ENCODE measurements around the gene UNC5A. TPM values are rescaled to one million over a fixed set of nuclear protein-coding genes. Genes with fewer than 3 reads are reported as not detected.

The UNC5A gene
- total and polyA plus RNA-seq, 10 of the 15 experiments (the other 5 are each of a cell fraction or from before 2014, with no cell fraction given), result not detected

DNA sequence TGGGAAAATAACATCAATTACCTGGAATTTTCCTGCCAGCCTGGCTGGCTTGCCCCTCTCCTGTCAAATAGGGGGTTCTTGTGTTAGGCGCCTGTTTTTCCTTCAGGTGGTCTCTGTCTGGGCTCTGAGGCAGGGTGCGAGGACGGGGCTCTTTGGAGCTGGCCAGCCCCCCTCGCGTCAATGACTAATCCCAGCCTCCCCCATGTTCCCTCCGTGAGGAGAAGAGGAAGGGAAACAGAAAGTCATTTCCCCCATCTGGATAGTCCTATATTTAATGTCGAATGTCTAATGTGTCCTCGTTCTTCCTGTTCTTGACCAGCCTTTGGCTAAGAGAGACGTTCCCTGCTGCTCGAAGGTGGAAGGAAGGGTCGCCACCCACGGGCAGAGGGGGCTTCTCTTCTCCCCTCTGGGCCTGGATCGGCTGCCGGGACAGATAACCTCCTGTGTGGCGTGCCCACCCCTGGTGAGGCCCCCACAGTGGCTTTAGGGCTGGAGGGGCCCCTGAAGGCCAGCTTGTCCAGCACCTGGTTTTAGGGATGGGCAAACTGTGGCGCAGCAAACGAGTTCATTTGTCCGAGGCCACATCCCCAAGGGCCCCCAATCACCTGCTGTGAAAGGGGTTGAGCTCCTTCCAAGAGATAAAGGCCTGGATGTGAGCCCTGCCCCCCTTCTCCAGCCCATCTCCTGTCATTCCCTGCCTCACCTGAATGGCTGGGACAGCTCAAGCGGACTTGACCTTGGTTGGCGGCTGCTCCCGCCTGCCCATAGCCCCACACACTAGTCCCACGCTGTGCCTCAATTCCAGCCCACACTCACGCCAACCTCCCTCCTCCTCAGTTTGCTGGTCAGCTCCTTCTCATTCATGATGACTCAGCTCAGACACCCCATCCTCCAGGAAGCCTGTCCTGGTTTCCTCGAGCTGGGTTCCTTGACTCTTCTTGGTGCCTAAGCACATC lies 35.9 kb upstream of the UNC5A start:
- no peak overlapping the region for H3K4me2 ChIP-seq (ENCODE audit: control insufficient read depth, insufficient read depth)

More for the DNA sequence above, 35.9 kb upstream of the UNC5A start:
- Histone ChIP-seq H3K36me3 (ENCODE audit: control insufficient read depth in 2 of 2, insufficient read depth in 2 of 2, low read length in 1 of 2) (no peaks in the 10 kb centered on the region), H3K27me3 (replicated peaks in 1 of 2; ENCODE audit: control insufficient read depth in 2 of 2, insufficient read depth in 2 of 2, low read length in 1 of 2) (no peaks in the 10 kb centered on the region; a peak in 2 of 4 replicates), H3K4me1 (ENCODE audit: control insufficient read depth, insufficient read depth, low read length) (no peaks in the 10 kb centered on the region), H3K4me3 (no peak overlapping the region), H3K9me3 (replicated peaks; ENCODE audit: control insufficient read depth, insufficient read depth, low read length) (no peaks in the 10 kb centered on the region), H3K79me2 (ENCODE audit: control insufficient read depth, insufficient read depth, low read length) (no peaks in the 10 kb centered on the region), H2AFZ (ENCODE audit: control insufficient read depth, low read depth, low read length) (no peak overlapping the region), H3K9ac (ENCODE audit: control insufficient read depth, insufficient read depth, low read length) (no peak overlapping the region), H3K27ac (ENCODE audit: control insufficient read depth, insufficient read depth) (no peak overlapping the region), H4K20me1 (ENCODE audit: control insufficient read depth, insufficient read depth) (no peaks in the 10 kb centered on the region)
- ChIA-PET RAD21 (ENCODE audit: unreplicated experiment) (no interaction called here), POLR2A (no interaction called here), SMC1A (ENCODE audit: uncharacterized antibody, unreplicated experiment) (interaction anchor here (1.6 kb wide), 1 partner anchor 114 kb away, joined by 3 read pairs; no protein-coding TSS in a partner anchor), CTCF (no interaction called here)
- intact Hi-C loops (cut with micrococcal nuclease; ENCODE audit: unreplicated experiment) (no loop called here), in situ Hi-C loops (cut with MboI) (no loop called here)
- DNase-seq (ENCODE audit: low read depth, low spot score) (no peak), FAIRE-seq (no peak), ATAC-seq (no peak)
- TF ChIP-seq MXI1 (IDR thresholded peaks at IDR 0.05; ENCODE audit: low read depth, low read length), result no peak
- TF ChIP-seq MYC (IDR thresholded peaks at IDR 0.05; ENCODE audit: insufficient read depth, insufficient read length, insufficient replicate concordance, low read length, severe bottlenecking), result no peak
- no peak for TF ChIP-seq WRNIP1 (IDR thresholded peaks at IDR 0.05; ENCODE audit: borderline replicate concordance, low read depth, low read length)
- TF ChIP-seq, protein P1, sequence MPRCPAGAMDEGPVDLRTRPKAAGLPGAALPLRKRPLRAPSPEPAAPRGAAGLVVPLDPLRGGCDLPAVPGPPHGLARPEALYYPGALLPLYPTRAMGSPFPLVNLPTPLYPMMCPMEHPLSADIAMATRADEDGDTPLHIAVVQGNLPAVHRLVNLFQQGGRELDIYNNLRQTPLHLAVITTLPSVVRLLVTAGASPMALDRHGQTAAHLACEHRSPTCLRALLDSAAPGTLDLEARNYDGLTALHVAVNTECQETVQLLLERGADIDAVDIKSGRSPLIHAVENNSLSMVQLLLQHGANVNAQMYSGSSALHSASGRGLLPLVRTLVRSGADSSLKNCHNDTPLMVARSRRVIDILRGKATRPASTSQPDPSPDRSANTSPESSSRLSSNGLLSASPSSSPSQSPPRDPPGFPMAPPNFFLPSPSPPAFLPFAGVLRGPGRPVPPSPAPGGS (IDR thresholded peaks at IDR 0.05; ENCODE audit: borderline replicate concordance, insufficient read depth, low read depth, low read length, poor library complexity, severe bottlenecking), result no peak
- TF ChIP-seq RB1 (IDR thresholded peaks at IDR 0.05; ENCODE audit: borderline replicate concordance), result no peak
- no peak for TF ChIP-seq NR2C1 (IDR thresholded peaks at IDR 0.05)
- TF ChIP-seq MEF2B (IDR thresholded peaks at IDR 0.05; ENCODE audit: partially characterized antibody, poor library complexity, severe bottlenecking), result no peak
- TF ChIP-seq RAD21 (IDR thresholded peaks at IDR 0.05; ENCODE audit: insufficient read depth, low read depth, low read length), result no peak
- TF ChIP-seq, protein P2, sequence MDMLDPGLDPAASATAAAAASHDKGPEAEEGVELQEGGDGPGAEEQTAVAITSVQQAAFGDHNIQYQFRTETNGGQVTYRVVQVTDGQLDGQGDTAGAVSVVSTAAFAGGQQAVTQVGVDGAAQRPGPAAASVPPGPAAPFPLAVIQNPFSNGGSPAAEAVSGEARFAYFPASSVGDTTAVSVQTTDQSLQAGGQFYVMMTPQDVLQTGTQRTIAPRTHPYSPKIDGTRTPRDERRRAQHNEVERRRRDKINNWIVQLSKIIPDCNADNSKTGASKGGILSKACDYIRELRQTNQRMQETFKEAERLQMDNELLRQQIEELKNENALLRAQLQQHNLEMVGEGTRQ (IDR thresholded peaks at IDR 0.05; ENCODE audit: borderline replicate concordance, low read depth, low read length), result no peak
- no TSS peak for BruUV-seq (replicated peaks)
- 36% methylated on average over 24 of the region's 24 CpGs for WGBS (ENCODE audit: insufficient coverage, insufficient replicate concordance, low lambda C conversion rate, missing lambda C conversion rate)

Data from GM12878 (cell line).